8988T (cell line): Measurements from ENCODE around the gene ZDHHC7.

Experiments
- DNase-seq: peaks from one replicate; pipeline ENCODE4 v3.0.0; 2011

Gene ZDHHC7

GRCh38 chr16:84932681-84933080, 78.7 kb downstream of the ZDHHC7 start:
- DNase-seq = no peak

- DNase-seq = no peak
Observed at GRCh38 chr16:84931506-84931905, 79.8 kb downstream of the ZDHHC7 start.

GRCh38 chr16:84931107-84931494, 80.2 kb downstream of the ZDHHC7 start:
- no peak for DNase-seq

GRCh38 chr16:84930298-84931106, 80.8 kb downstream of the ZDHHC7 start:
- no peak for DNase-seq

- DNase-seq = no peak
Observed at GRCh38 chr16:84929421-84930297, 81.7 kb downstream of the ZDHHC7 start.

GRCh38 chr16:84928679-84929420, 82.5 kb downstream of the ZDHHC7 start:
- DNase-seq = no peak

- no peak for DNase-seq
Observed at GRCh38 chr16:84927621-84928591, 83.4 kb downstream of the ZDHHC7 start.

- DNase-seq = no peak
Observed at GRCh38 chr16:84926462-84926861, 84.9 kb downstream of the ZDHHC7 start.

GRCh38 chr16:84925773-84926372, 85.5 kb downstream of the ZDHHC7 start:
- no peak for DNase-seq

- DNase-seq = no peak
Observed at GRCh38 chr16:84925092-84925772, 86.1 kb downstream of the ZDHHC7 start.

- no peak for DNase-seq
Observed at GRCh38 chr16:84924331-84925091, 86.8 kb downstream of the ZDHHC7 start.
